Measurements from ENCODE around the gene OBP2A.

Gene OBP2A

DNA sequence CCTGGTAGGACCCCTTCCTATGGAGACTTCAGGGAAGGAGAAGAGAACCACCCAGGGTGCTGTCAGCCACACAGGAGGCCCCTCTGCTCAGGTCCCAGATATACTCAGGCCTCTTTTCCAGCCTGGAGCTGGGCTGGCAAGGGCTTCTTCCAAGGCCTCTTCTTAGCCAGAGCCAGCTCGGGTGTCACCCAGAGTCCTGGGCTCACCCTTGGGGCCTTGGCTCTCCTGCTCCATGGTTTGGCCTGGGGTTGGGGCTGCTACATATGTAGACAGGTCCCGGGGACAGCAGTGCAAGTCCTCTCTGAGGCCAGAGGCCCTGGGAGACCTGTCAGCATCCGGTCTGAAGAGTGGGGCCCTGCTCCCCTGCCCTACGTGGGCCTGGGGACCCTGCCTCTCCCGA is 38.4 kb downstream of the OBP2A start:
- FAIRE-seq = no peak
- no peak for TF ChIP-seq CTCF (IDR thresholded peaks at IDR 0.05; ENCODE audit: insufficient read depth, missing control alignments)
- no peak for DNase-seq (ENCODE audit: insufficient read length, low spot score)

DNA sequence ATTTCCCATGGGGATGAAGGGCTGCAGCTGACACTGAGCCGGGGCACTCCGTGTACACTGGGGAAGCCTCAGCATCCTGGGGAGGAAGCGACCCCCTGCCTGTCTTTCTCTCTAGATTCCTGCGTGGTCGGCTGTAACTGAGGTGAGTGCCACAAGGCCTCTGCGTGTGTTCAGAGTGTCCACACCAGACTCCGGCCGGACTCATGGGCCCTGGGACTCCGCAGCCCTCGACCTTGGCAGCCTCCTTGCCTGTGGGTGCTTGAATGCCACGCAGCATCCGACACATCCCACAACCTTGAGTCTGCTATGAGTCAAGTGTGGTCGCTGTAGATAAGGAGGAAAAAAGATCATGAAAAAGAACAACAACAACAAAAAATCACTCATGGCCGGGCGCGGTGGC is 39.0 kb downstream of the OBP2A start:
- no peak for TF ChIP-seq CTCF (IDR thresholded peaks at IDR 0.05; ENCODE audit: insufficient read depth, missing control alignments)
- no peak for FAIRE-seq
- DNase-seq (ENCODE audit: insufficient read length, low spot score) = no peak

- no peak for TF ChIP-seq CTCF (IDR thresholded peaks at IDR 0.05; ENCODE audit: insufficient read depth, missing control alignments)
- DNase-seq (ENCODE audit: insufficient read length, low spot score) = no peak
- FAIRE-seq = no peak
Observed at GRCh38 chr9:135586601-135587109, 40.7 kb downstream of the OBP2A start.

GRCh38 chr9:135587658-135588057 is 41.7 kb downstream of the OBP2A start:
- no peak for DNase-seq (ENCODE audit: insufficient read length, low spot score)
- TF ChIP-seq CTCF (IDR thresholded peaks at IDR 0.05; ENCODE audit: insufficient read depth, missing control alignments) = no peak
- no peak for FAIRE-seq

DNA sequence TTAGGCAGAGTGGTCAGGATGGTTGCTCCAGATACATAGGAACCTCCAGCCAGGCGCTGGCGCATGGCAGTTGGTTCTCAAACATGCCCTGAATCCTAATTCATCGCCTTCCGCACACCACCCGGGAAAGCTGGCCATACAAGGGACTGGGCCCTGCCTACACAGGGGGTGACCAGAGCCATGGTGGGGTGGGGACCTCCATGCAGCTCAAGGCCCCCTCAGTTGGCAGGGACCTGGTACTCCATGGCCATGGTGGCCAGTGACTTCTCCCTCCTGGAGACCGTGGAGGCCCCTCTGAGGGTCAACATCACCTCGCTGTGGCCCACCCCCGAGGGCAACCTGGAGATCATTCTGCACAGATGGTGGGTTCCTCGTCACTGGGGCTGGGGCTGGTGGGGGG is 42.4 kb downstream of the OBP2A start:
- TF ChIP-seq CTCF (IDR thresholded peaks at IDR 0.05; ENCODE audit: insufficient read depth, missing control alignments) = no peak
- FAIRE-seq = no peak
- DNase-seq (ENCODE audit: insufficient read length, low spot score) = no peak

GRCh38 chr9:135588886-135589595 is 43.1 kb downstream of the OBP2A start:
- no peak for TF ChIP-seq CTCF (IDR thresholded peaks at IDR 0.05; ENCODE audit: insufficient read depth, missing control alignments)
- FAIRE-seq (no peak), DNase-seq (ENCODE audit: insufficient read length, low spot score) (no peak)
